ENCODE measurements around the gene AIFM3.
"Not testable (repeated sequence)": the region's sequence is repeated elsewhere in the genome, so short reads cannot be mapped to it uniquely, and the experiment has no call there.

The AIFM3 gene

GRCh38 chr22:20926243-20926642 is 40.8 kb upstream of the AIFM3 start:
- H3K4me1 ChIP-seq, result peaks cover 0 to 55% (median 20%) of the 10 kb centered on the region in 4 donors
- intact Hi-C loops (cut with DNase I; ENCODE audit: low total_unique reads), result no loop called here

GRCh38 chr22:20927940-20928572 is 39.0 kb upstream of the AIFM3 start:
- no peak for TF ChIP-seq CTCF (IDR thresholded peaks at IDR 0.05)
- peak in 1 of 2 donors; percentile 5 for DNase-seq
- H3K36me3 ChIP-seq, result peaks cover 0 to 4% (median 0%) of the 10 kb centered on the region in 3 donors
- no peaks in the 10 kb centered on the region for H3K27me3 ChIP-seq
- peaks cover 0 to 38% (median 12%) of the 10 kb centered on the region in 4 donors for H3K4me1 ChIP-seq
- H3K9me3 ChIP-seq, result no peaks in the 10 kb centered on the region
- intact Hi-C loops (cut with DNase I; ENCODE audit: low total_unique reads), result no loop called here
- H3K27ac ChIP-seq, result no peak overlapping the region
- H3K4me3 ChIP-seq, result no peak overlapping the region

More at GRCh38 chr22:20926243-20926642, 40.8 kb upstream of the AIFM3 start:
- DNase-seq, result no peak
- no peaks in the 10 kb centered on the region for H3K9me3 ChIP-seq
- no peaks in the 10 kb centered on the region for H3K27me3 ChIP-seq
- no peak overlapping the region for H3K4me3 ChIP-seq
- TF ChIP-seq CTCF (IDR thresholded peaks at IDR 0.05), result no peak
- H3K27ac ChIP-seq, result no peak overlapping the region
- H3K36me3 ChIP-seq, result peaks cover 0 to 4% (median 0%) of the 10 kb centered on the region in 3 donors

GRCh38 chr22:20928573-20928967 is 38.5 kb upstream of the AIFM3 start:
- Histone ChIP-seq H3K36me3 (peaks cover 0 to 4% (median 4%) of the 10 kb centered on the region in 3 donors), H3K27ac (no peak overlapping the region), H3K27me3 (no peaks in the 10 kb centered on the region), H3K4me1 (peaks cover 0 to 33% (median 12%) of the 10 kb centered on the region in 4 donors), H3K4me3 (no peak overlapping the region), H3K9me3 (no peaks in the 10 kb centered on the region)
- TF ChIP-seq CTCF (IDR thresholded peaks at IDR 0.05), result no peak
- intact Hi-C loops (cut with DNase I; ENCODE audit: low total_unique reads), result no loop called here
- DNase-seq, result no peak

- intact Hi-C loops (cut with DNase I; ENCODE audit: low total_unique reads), result no loop called here
- DNase-seq, result no peak
- Histone ChIP-seq H3K4me1 (peaks cover 0 to 22% (median 12%) of the 10 kb centered on the region in 4 donors), H3K4me3 (no peak overlapping the region), H3K9me3 (no peaks in the 10 kb centered on the region), H3K36me3 (peaks cover 3 to 16% (median 13%) of the 10 kb centered on the region in 3 donors), H3K27ac (no peak overlapping the region), H3K27me3 (no peaks in the 10 kb centered on the region)
- no peak for TF ChIP-seq CTCF (IDR thresholded peaks at IDR 0.05)
Observed at GRCh38 chr22:20930004-20930403, 37.1 kb upstream of the AIFM3 start.

- intact Hi-C loops (cut with DNase I; ENCODE audit: low total_unique reads); H3K27ac ChIP-seq; H3K9me3 ChIP-seq; H3K4me3 ChIP-seq; H3K27me3 ChIP-seq: not testable (repeated sequence)
- peak in 1 of 2 donors; percentile 24 for DNase-seq
- Histone ChIP-seq H3K36me3 (peaks cover 5 to 20% (median 18%) of the 10 kb centered on the region in 3 donors), H3K4me1 (peaks cover 0 to 22% (median 13%) of the 10 kb centered on the region in 4 donors)
Observed at GRCh38 chr22:20930435-20930834, 36.6 kb upstream of the AIFM3 start.

GRCh38 chr22:20931126-20931654 is 35.9 kb upstream of the AIFM3 start:
- Histone ChIP-seq H3K36me3 (peaks cover 7 to 25% (median 23%) of the 10 kb centered on the region in 3 donors), H3K27me3 (no peaks in the 10 kb centered on the region), H3K4me1 (peaks cover 0 to 28% (median 16%) of the 10 kb centered on the region in 4 donors), H3K27ac (no peak overlapping the region), H3K9me3 (no peaks in the 10 kb centered on the region), H3K4me3 (no peak overlapping the region)
- no peak for DNase-seq
- TF ChIP-seq CTCF (IDR thresholded peaks at IDR 0.05), result no peak
- intact Hi-C loops (cut with DNase I; ENCODE audit: low total_unique reads), result loop anchor here (1.0 kb wide), 1 partner anchor 37 kb away; no protein-coding TSS in a partner anchor
